Activated CD4-positive, alpha-beta T cell treated with anti-CD3 and anti-CD28 coated beads, Interleukin-10, Interleukin-2, amounts not matched to agents 100 ng/mL and 50 ng/mL, durations not matched to agents 16 hours and 8 hours (primary cell): Measurements from ENCODE around the gene BRSK1.
A peak's percentile ranks its signal among the peaks of the same experiment; 100 is the strongest.

Experiments used
- DNase-seq: peaks from one replicate; pipeline ENCODE4 v3.0.0-alpha.2; 2020

The BRSK1 gene

GRCh38 chr19:55283548-55284377, at the start of gene BRSK1:
Gene BRSK1, plus strand, starts transcription at chr19:55283997. Its CDS starts 446 bp downstream, at chr19:55284443.
- DNase-seq: peak; percentile 27

DNA sequence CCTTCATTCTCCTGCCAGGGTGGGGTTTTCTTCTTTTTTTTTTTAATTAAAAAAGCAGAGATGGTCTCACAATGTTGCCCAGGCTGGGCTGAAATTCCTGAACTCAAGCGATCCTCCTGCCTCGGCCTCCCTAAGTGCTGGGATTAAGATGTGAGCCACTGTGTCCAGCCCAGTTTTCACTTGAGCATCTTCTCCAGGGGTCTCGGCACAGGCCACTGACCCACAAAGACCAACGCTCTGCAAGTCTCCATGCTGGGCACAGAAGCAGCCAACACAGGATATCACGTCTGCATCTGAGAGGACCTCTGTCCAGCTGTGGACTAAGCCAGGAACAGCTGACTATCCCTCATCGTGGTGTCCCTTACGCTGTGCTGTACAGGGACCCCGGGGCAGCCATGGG, 45.8 kb upstream of the BRSK1 start:
- no peak for DNase-seq

- no peak for DNase-seq
These were observed 44.8 kb upstream of the BRSK1 start for GRCh38 chr19:55239004-55239403.

GRCh38 chr19:55240713-55241020, 43.1 kb upstream of the BRSK1 start:
- DNase-seq: no peak

- DNase-seq: no peak
These were observed 42.5 kb upstream of the BRSK1 start for GRCh38 chr19:55241143-55241934.

GRCh38 chr19:55241935-55242464, 41.8 kb upstream of the BRSK1 start:
- DNase-seq: no peak

- no peak for DNase-seq
These were observed 41.3 kb upstream of the BRSK1 start for GRCh38 chr19:55242517-55242916.

- DNase-seq: no peak
These were observed 39.7 kb upstream of the BRSK1 start for GRCh38 chr19:55244004-55244680.

DNA sequence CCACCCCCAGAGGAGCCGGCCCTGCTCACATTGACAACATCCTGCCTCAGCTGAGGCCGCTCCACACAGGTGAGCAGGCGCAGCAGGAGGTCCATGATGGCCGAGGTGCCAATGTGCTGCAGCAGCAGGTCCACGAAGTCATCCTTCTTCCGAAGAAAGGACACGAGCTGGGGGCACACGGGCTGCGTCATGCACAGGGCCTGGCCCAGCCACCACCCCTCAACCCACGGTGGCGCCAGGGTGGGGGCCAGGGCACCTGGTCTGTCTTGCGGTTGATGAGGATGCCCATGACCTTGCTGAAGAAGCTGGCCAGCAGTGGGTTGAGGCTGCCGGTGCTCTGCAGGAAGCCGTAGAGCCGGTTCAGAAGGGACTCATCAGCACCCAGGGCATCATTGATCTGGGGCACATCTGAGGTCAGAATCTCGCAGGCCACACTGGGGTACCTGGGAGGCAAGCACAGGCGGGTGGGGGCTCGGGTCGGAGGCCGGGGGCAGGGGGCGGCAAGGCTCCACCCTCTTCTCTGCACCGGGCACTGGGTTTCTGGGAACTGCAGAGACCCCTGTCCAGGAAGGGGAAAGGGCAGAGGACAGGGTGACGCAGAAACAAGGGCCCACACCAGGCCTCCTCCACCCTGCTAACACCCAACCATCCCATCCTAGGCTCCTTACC, 38.4 kb upstream of the BRSK1 start:
- DNase-seq: no peak

- no peak for DNase-seq
These were observed 37.0 kb upstream of the BRSK1 start for GRCh38 chr19:55246462-55247451.

GRCh38 chr19:55247621-55248099, 36.1 kb upstream of the BRSK1 start:
- no peak for DNase-seq

DNA sequence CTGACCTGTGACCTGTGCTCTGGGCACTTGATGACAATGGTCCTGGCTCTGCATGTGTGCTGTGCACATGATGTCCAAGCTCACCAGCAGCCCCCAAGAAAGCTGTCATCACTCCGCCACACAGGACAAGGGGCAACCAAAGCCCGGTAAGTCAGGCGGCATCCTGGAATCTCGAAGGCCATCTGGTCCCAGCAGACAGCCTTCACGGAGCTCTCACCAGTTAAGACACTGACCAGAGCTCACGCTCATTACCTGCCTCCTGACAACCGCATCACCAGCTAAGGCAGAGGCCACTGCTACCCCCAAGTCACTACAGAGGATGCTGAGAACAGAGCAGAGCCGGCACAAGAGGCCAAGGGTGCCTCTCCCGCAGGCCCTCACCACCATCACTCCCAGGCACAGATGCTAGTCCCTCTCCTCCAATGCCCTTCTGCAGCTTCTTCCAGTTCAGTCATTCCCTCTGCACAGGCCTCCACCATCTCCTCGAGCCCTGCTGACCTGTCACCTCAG, 35.6 kb upstream of the BRSK1 start:
- DNase-seq: no peak

- no peak for DNase-seq
These were observed 35.1 kb upstream of the BRSK1 start for GRCh38 chr19:55248704-55249103.

GRCh38 chr19:55249841-55250240, 34.0 kb upstream of the BRSK1 start:
- no peak for DNase-seq

- no peak for DNase-seq
These were observed 33.3 kb upstream of the BRSK1 start for GRCh38 chr19:55250262-55251036.

GRCh38 chr19:55251341-55252081, 32.3 kb upstream of the BRSK1 start:
- DNase-seq: peak; percentile 81

DNA sequence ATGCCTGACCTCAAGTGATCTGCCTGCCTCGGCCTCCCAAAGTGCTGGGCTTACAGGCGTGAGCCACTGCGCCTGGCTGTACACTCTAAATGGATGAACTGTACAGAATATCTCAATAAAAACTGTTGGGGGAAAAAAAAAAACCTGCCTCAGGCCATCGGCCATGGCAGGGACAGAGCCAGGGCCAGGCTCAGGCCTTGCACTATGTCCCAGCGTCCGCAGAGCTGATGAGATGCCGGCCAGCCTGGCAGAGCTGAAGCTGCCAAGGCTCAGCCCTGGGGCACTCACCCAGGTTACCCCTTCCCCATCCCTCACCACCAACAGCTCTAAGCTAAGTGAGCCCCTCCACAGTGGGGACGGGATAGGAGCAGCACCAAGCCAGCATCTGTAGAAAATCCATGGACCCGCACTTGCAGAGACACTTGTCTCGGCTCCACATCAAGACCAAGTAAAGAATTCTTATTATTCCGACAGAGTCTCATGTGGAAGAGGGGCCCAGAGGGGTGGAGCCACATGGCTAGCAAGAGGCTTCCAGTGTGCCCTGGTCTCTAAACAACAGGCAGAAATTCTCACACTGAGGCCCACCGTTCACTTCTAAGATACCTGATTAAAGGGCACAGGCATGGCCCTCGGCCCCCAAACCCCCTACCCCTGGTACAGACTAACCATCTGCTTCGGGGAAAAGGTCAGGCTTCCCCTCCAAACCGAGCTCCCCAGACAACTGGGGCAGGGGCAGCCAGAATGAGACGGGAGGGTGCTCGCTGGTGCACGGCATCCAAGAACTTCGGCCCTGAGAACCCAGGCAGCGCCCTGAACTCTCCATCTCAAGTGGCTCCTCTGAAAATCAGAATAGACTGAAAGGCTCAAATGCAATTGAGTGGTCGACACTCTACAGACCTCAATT, 30.8 kb upstream of the BRSK1 start:
- peak; percentile 25 for DNase-seq

- DNase-seq: peak; percentile 80
These were observed 29.8 kb upstream of the BRSK1 start for GRCh38 chr19:55253842-55254624.
